HG03520 (cell line): Measurements from ENCODE around the gene IGF2R.
"Not testable (repeated sequence)": the region's sequence is repeated elsewhere in the genome, so short reads cannot be mapped to it uniquely, and the experiment has no call there.

Source experiments
- ATAC-seq: cut with Tn5 transposase; IDR thresholded peaks from one replicate; pipeline ENCODE4 v1.9.1; 2021; ENCODE audit warnings: mild to moderate bottlenecking, moderate library complexity; ENCODE audit not compliant: unreplicated experiment

The IGF2R gene, protein sequence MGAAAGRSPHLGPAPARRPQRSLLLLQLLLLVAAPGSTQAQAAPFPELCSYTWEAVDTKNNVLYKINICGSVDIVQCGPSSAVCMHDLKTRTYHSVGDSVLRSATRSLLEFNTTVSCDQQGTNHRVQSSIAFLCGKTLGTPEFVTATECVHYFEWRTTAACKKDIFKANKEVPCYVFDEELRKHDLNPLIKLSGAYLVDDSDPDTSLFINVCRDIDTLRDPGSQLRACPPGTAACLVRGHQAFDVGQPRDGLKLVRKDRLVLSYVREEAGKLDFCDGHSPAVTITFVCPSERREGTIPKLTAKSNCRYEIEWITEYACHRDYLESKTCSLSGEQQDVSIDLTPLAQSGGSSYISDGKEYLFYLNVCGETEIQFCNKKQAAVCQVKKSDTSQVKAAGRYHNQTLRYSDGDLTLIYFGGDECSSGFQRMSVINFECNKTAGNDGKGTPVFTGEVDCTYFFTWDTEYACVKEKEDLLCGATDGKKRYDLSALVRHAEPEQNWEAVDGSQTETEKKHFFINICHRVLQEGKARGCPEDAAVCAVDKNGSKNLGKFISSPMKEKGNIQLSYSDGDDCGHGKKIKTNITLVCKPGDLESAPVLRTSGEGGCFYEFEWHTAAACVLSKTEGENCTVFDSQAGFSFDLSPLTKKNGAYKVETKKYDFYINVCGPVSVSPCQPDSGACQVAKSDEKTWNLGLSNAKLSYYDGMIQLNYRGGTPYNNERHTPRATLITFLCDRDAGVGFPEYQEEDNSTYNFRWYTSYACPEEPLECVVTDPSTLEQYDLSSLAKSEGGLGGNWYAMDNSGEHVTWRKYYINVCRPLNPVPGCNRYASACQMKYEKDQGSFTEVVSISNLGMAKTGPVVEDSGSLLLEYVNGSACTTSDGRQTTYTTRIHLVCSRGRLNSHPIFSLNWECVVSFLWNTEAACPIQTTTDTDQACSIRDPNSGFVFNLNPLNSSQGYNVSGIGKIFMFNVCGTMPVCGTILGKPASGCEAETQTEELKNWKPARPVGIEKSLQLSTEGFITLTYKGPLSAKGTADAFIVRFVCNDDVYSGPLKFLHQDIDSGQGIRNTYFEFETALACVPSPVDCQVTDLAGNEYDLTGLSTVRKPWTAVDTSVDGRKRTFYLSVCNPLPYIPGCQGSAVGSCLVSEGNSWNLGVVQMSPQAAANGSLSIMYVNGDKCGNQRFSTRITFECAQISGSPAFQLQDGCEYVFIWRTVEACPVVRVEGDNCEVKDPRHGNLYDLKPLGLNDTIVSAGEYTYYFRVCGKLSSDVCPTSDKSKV (N-terminal part only)

DNA sequence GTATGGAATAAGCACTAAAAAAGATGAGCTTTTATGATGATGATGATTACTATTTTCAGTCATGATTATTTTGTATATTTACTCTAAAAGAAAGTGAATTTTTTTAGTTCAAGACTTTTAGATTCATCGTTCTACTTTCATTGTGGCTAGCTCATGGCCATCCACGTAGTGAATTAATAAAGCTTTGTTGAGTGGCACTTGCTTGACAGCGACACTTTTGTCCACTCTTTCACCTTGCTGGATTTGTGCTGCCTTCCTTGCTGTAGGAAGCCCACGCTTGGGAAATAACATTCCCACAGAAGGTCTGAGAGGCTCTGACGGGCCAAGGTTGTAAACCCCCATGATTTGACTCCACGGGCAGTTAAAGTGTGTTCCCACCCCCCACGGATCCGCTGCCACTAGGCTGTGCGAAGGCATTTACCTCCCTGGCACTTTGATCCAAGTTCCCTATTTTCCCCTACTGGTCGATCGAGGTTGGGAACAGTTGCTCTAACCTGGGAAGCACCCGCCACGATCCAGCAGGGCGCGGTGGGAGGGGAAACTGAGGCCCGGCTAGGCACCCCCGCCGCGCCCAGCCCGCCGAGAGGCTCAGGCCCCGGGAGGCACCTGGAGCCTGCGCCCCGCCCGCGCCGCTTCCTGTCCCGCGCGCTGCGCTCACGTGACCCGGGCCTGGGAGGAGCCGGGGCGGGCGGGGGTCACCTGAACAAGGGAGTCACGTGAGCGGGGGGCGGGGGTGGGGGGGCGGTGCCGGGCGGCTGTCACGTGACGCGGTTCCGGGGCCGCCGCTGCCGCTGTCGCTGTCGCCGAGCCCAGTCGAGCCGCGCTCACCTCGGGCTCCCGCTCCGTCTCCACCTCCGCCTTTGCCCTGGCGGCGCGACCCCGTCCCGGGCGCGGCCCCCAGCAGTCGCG lies at the start of gene IGF2R:
Gene IGF2R, plus strand, starts transcription at position 788 of the 909 bp plus-strand sequence. CDS start 165 bp downstream, outside the sequence.
- ATAC-seq, result peak; percentile 77

DNA sequence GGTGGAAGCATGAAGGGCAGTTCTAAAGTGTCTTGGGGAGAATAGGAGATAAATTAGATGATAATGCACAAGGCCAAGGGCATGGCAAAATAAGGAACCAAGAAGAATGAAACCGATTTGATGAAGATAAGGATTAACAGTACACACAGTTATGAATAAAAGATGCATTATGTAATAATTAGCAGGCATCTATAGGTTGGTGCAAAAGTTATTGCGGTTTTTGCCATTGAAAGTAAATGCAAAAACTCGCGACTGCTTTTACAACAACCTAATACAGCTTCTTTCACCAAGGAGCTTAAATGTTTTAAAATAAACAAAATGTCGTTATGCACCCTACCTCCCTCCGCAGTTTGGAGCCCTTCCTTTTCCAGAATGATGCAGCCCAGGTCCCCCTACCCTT lies 49.1 kb upstream of the IGF2R start:
- no peak for ATAC-seq

DNA sequence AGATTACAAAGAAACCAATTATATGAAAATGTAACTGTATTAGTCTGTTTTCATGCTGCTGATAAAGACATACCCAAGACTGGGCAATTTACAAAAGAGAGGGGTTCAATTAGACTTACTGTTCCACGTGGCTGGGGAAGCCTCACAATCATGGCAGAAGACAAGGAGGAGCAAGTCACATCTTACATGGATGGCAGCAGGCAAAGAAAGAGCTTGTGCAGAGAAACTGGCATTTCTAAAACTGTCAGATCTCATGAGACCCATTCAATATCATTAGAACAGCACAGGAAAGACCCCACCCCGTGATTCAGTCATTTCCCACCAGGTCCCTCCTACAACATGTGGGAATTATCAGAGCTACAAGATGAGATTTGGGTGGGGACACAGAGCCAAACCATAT lies 44.7 kb upstream of the IGF2R start:
- ATAC-seq, result not testable (repeated sequence)

DNA sequence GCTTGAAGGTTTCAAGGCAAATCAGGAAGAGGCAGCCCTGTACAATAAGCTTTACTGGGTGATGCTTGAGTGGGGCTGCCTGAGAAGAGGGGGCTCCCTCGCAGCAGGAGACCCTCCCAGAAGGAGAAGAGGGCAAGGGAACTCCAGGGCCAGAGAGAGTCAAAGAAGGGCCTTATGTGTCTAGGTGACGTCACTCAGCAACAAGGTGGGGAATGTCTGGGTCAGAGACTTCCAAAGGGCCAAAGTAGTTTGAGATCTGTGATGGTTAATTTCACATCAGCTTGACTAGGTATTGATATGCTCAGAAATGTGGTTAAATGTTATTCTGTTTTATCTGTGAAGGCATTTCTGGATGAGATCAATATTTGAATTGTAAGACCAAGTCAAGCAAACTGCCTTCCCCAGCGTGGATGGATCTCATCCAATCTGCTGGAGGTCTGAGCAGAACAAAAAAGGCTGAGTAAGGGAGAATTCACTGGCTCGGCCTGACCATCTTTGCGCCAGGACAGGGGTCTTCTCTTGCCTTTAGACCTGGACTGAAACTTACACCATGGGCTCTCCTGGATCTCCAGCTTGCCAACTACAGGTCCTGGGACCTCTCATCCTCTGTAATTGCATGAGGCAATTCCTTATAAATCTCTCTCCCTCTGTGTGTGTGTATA lies 42.2 kb upstream of the IGF2R start:
- no peak for ATAC-seq

DNA sequence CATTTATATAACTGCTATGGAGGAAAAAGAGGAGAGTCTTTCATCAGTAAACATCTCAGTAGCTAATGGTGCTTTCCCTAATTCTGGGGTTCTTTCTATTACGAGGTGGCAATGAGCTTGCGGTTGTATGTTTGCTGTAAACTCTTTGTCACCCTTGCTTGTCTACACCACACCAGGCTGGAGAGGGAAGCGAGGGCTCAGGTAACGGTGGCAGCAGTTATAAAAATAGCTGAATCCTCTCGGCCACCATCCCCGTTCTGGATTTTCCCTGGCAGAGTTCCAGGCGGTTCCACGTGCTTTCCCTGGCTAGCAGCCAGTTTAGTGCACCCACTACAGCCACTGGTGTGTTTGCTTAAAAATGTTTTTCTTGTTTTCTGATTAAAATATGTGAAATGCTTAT lies 39.1 kb upstream of the IGF2R start:
- ATAC-seq, result no peak

DNA sequence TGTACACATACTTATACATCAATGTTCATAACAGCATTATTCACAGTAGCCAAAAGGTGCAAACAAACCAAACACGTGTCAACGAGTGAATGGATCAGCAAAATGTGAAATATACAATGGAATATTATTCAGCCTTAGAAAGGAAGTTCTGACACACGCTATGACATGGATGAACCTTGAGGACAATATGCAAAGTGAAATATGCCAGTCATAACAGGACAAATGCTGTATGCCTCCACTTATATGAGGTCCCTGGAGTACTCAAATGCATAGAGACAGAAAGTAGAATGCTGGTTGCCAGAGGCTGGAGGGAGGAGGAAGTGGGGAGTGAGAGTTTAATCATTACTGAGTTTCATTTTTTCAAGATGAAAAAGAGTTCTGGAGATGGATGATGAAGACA lies 37.8 kb upstream of the IGF2R start:
- ATAC-seq, result peak; percentile 95

DNA sequence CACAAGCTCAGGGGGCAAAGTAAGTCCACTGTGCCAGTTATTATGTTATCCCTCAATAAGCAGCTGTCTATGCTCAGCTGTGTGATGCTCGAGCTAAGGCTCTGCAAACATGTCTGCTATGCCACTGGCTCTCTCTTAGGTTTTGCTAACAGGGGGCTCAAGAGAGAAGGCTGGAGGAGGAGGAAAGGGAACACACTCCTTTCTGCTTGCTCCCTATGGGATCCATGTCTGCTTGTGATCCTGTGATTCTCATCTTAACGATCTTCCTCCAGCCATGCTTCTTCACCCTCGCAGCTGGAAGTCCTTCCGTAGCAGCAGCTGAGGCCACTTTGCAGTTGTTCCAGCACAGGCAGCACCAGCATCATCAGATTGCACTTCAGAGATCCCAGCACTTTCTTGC lies 37.0 kb upstream of the IGF2R start:
- ATAC-seq, result peak; percentile 4

DNA sequence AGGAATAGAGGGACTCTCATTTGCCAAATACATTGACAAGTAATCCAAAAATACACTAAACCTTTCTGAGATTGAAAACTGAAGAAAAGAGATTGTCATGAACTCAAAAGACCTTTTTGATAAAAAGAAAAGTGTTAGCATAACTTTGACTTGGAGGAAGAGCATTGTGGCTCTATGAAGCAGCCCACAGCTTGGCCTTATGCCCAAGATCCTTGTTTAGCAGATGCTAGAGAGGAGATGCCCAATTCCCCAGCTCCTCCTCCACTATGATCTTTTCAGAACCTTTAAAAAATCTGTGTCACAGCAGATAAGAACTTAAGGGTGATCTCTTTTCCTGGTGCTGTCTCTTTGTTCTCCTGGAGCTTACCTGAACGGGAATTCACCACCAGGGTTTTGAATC lies 35.8 kb upstream of the IGF2R start:
- ATAC-seq, result no peak

DNA sequence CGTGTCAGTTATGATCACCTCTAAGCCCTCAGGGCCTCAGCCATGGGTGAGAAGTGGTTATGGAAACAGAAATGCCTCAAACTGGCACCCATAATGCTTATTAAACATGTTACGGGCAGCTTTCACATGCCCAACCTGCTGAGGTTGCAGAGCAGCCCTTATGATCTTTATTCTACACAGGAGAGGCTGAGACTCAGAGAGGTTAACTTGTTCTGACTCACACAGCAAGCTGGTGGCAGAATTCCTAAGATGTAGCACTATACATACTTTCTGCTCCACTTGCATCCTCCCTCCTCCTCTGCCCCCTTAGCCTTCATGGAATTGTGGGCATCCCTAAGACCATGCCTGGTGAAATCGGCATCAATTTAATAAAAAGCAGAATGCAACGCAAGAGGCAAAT lies 34.7 kb upstream of the IGF2R start:
- ATAC-seq, result no peak

DNA sequence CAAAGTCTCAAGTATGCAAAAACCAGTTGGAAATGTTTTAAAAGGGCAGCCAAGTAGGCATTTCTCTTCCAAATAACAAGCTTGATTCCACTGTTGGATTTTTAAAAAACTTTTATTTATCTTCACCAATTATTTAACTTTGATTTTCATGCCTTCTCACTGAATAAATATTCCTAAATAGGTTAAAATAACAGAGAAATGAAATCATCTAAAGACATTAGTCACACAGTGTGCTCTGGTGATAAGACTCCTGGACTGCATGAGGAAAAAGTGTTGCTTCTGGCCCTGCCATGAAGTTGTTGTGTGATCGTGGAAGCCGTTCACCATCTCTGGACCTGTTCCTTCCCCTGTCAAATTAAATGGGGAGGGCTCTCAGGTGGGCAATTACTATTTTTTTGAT lies 33.8 kb upstream of the IGF2R start:
- no peak for ATAC-seq

DNA sequence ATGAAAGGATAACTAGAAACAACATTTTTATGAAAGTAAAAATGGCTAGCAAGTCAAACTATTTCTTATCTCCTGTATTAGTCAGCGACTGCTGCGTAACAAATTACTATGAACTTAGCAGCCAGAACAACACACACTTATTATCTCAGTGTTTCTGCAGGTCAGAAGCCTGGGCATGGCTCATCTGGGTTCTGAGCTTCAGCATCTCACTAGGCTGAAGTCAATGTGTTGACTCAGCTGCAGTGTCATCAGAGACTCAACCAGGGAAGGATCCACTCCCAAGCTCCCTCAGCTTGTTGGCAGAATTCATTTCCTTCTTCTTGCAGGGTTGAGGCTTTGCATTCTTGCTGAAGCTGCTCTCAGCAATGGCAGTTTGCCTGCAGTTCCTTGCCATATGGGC lies 33.2 kb upstream of the IGF2R start:
- no peak for ATAC-seq

DNA sequence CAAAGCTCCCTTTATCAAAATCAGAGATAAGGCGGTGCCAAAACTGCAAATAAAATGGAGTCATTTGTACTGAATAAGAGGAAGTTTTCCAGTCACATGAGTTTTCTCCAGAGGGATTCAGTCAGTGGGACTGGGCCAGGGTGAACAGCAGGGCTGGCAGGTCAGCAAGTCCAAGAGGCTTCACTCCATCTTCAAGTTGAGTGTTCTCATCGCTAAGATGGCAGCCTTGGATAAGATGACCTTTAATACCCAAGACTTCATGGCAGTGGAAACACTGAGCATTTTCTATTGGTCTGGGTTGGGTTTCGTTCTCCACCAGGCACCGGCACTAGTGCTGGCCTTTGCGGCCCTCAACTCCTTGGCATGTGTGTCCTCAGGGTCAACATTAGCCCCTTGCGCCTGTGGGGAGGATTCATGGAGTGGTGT lies 29.3 kb upstream of the IGF2R start:
- ATAC-seq, result no peak

DNA sequence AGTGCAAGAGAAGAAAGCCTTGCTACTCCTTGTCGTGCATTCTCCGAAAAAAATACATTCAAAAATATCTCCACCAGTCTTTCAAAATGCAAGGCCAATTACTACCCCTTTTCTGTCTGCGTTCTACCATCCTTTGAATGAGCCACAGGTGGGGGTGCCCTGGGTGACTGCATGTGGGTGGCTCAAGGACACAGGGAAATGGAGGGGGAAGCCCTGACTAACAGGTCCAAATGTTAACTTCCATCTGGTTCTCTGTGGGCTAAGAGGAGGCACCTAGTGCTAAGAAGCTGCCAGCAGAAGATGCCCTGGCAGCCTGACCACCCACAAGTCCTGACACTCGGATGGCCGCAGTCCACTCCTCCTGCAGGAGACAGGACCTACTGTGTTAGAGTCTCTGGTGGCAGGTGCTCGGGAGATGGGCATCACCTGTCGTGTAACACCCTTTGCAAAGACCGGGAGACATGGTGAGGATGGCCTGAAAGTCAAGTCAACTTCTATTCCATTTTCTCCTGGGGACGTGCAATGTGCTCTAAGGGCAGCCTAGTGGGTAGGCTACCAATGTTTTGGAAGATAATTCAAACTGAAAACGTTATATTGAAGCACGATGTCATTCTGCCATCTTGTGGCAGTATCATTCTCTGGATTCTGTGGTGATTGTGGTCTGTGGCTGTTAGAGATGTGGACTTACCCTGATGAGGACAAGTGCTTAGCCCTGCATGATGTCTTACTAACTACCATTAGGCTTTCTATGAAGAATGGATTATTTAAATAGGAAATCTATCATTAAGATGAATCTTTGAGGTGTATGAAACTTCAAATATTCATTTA lies 27.4 kb upstream of the IGF2R start:
- peak; percentile 82 for ATAC-seq

DNA sequence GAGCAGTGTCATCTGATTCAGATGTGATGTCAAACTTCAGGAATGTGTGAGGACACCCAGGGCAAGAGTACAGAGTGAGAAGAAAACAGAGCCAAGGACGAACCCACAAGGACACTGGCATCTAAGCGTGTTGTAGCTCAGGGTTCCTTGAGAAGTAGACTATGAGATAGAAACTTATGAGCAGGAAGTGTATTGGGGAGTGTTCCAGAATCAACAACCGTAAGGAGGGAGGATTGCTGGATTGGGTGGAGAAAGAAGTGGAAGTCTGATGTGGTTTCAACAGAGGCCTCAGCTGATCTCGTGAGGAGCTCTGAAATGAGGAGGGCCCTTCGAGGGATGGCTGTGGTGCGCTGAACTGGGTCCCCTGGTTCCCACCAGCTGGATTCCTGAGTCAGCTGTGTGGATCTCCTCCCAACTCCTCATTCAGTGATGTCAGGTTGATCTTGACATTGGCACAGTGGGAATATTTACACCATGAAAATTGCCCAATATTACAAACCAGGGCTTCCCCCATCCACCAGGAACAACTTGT lies 25.7 kb upstream of the IGF2R start:
- no peak for ATAC-seq

DNA sequence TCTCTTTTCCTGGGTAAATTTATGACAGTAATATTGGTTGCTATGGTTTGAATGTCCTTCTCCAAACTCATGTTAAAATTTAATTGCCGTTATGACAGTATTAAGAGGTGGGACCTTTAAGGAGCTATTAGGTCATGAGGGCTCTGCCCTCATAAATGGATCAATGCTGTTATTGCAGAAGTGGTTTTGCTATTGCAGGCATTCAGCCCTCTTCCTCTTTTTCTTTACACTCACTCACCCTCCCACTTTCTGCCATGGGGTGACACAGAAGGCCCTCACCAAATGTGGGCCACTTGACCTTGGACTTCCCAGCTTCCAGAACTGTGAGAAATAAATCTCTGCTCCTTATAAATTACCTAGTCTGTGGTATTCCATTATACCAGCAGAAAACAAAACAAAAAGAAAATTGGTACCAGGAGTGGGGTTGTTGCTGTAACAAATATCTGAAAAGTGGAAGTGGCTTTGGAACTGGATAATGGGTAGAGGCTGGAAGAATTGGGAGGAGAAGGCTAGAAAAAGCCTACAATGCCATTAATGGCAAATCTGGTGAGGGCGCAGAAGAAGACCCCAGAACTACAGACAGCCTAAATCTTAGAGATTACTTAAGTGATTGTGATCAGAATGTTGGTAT lies 24.8 kb upstream of the IGF2R start:
- ATAC-seq, result no peak

DNA sequence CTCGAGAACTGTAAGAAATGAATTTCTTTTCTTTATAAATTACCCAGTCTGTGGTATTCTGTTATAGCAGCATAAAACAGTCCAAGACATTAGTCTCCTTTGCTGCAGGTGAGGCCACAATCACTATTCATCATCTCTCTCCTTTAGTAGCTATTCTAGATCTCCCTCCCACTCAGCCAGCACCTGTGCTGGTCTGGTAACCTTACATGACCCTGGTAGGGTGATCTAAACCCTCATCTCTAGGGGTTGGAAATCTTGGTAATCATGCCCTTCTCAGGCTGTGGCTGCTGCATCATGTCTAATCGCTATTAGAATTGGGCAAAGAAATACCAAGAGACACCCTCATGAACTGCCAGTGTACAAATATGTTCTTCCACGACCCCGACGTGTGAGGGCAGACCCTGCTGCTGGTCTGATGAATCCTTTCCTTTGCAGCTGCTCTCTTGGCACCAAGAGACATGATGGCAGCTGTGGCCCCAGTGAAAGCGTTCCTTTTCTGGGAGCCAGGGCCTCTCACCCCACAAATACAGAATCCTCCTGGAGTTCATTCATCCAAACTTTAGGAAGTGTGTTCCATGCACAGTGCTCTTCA lies 23.0 kb upstream of the IGF2R start:
- ATAC-seq, result no peak

DNA sequence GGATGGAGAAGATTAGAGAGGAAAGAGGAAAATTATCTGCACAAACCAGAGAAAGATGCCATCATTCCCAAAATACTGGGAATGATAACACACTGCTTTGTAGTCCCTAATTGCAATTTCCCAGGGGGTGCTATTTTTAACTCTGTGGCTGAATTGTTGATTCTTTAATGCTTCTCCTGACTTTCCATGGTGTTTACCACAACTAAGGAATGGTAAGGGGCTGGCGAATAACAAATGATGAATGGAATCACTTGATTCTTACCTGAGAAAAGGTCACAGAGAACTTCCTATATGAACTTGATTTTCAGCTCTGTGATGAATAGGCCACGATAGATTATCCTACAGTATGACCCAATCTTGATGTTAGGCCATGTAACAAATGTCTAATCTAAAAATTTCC lies 22.0 kb upstream of the IGF2R start:
- ATAC-seq, result no peak

DNA sequence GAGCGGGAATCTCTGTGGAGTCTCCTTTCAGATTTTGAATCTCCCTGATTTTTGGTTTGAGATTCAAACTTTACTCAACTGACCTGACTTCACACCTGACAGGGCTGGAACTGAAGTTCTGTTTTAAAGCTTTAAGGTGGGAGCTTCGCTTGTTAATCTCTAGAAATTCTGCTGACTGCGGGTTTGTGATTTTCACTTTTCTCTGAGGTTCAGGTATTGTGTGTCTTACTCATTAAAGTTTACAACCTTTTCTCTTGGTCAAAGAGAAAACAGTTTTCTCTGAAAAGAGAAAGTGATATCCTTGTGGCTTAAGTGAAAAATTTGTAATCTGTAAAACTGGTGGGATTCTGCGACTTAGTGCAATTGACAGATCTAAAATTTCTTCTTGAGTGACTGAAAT lies 20.7 kb upstream of the IGF2R start:
- ATAC-seq, result no peak
